ENCODE measurements around the gene CD276. TPM values are rescaled to one million over a fixed set of nuclear protein-coding genes. Genes with fewer than 3 reads are reported as not detected.

Gene CD276
- 77.8 and 202 TPM in 2 replicates for total RNA-seq
- 135 TPM for polyA plus RNA-seq (2012)

GRCh38 chr15:73683777-73684580 lies at the start of gene CD276:
CD276 (plus strand) TSS chr15:73684383; CDS start chr15:73699640, 15,257 bp downstream.
- DNase-seq (ENCODE audit: low read depth): peak; percentile 96

DNA sequence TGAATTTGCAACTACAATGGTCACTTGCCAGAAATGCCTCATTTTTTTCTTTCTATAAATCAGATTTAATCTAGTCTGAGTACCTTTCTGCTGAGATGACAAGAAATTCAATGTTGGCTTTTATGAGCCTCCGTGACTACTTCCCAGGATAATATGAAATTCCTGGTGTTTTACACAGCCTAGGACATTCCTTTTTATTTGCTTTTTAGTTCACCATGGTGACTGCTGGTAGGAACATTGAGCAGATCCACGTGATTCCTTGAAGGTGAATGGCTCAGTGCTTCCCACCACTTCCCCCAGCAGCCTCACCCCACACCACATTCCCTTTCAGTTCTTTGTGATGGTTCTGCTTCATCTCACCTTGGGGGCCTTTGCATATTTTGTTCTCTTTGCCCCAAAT lies 46.7 kb upstream of the CD276 start:
- DNase-seq (ENCODE audit: low read depth): no peak

- peak; percentile 67 for DNase-seq (ENCODE audit: low read depth)
Measured at GRCh38 chr15:73639464-73639863, 44.7 kb upstream of the CD276 start.

- DNase-seq (ENCODE audit: low read depth): no peak
Measured at GRCh38 chr15:73647259-73648013, 36.7 kb upstream of the CD276 start.

- no peak for DNase-seq (ENCODE audit: low read depth)
Measured at GRCh38 chr15:73648014-73648295, 36.2 kb upstream of the CD276 start.

- DNase-seq (ENCODE audit: low read depth): no peak
Measured at GRCh38 chr15:73650416-73651126, 33.6 kb upstream of the CD276 start.

DNA sequence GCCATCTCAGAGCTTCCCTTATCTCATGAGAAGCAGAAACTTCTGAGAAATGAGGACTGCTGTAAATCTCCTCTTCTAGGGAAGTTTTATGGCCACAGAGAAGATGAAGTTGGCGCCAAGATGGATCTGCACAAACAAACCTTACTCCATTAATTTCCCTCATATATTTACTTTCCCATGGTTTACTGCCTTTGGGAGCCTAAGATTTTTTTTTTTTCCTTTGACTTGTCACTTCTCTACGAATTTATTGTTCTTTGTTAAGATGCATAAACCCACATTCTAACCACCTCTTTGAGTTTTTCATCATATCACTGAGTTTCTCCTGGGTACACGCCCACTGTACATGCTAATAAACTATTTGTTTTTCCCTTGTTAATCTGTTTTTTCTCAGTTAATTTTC lies 29.5 kb upstream of the CD276 start:
- DNase-seq (ENCODE audit: low read depth): no peak

- no peak for DNase-seq (ENCODE audit: low read depth)
Measured at GRCh38 chr15:73655724-73656123, 28.5 kb upstream of the CD276 start.

- DNase-seq (ENCODE audit: low read depth): no peak
Measured at GRCh38 chr15:73658645-73659044, 25.5 kb upstream of the CD276 start.

- DNase-seq (ENCODE audit: low read depth): no peak
Measured at GRCh38 chr15:73660455-73660854, 23.7 kb upstream of the CD276 start.

DNA sequence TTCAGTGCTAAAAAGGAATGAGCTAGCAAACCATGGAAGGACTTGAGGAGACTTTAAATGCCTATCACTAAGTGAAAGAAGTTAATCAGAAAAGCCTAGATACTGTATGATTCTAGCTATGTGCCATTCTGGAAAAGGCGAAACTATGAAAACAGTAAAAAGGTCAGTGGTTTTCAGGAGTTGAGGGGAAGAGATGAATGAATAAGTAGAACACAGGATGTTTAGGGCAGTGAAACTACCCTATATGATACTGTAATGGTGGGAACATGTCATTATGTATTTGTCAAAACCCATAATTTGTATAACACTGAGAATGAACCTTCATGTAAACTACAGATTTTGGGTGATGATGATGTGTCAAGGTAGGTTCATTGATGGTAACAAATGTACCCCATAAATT lies 9.6 kb upstream of the CD276 start:
- DNase-seq (ENCODE audit: low read depth): no peak

DNA sequence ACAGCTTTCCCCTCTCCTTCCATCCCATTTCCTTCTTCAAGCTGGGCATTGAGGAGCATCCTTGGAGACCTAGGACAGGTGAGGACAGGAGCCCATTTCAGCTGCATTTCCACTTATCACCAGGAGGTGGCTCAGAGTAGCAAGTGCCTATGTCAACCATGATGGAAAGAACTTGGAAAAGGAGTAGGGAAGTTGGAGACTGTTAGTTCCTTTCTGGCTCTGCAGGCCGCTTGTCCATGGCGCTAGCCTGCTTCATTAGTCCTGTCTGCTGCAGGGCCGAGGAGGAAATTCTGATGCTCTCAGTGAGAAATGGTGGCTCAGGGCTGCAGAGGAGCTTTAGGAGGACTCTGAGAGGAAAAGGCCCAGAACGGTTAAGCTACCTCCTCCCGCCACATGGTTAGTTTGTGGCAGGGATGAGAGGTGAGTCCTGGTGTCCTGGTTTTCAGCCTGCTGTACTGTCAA lies 7.0 kb upstream of the CD276 start:
- peak; percentile 65 for DNase-seq (ENCODE audit: low read depth)

GRCh38 chr15:73677733-73678132 lies 6.5 kb upstream of the CD276 start:
- no peak for DNase-seq (ENCODE audit: low read depth)

DNA sequence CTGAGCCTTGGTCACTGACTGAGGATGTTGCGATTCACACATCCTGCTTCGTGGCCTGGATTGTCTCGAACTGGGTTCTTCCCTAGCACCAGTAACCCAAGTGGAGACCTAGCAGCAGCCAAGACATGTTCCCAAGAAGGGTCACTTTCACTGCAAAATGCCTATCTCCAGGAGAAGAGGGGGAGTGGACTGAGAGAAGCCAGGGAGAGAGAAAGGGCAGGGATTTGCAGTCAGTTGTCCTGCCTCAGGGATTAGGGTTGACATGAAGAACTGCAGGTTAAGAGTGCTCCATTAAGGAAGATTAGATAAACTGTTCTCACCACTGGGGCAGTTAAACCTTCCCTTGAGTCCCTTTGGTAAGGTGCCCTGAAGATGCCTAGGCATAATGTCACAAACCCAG lies 5.7 kb upstream of the CD276 start:
- DNase-seq (ENCODE audit: low read depth): no peak

DNA sequence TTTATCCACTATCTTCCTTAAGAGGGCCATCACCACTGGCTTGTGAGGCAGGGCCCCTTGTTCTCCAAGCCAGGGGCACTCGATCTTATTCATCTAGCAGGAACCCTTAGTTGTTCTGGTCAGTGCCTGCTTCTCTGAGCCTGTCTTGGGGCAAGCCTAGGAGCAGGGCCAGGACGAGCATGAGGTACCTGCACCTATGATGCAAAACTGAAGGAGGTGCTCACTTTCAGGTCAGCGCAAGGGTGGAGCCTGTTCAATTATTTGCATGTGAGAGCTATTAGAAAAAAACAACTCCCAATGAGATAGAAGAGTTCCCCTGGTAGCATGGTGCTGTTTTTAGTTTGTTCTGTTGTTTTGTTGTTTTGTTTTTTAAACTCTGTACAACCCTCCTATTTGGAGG lies 5.0 kb upstream of the CD276 start:
- DNase-seq (ENCODE audit: low read depth): no peak

DNA sequence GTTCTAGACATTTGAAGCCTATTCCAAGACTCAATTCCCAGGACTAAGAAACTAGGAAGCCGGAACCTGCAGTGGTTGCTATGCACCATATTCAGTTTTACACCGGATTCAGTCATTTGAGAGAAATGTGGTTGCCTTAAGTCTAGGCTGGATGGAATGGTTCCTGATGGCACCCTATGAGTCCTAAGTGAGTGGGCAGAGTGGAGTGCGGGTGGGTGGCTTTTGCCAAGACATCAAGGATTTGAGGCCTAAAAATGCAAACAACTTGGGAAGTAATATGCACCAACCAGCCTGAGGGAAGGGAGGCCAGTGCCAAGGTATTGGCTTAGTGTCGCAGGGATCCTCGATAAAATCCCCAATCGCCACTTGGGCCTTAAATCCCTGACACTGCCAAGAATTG lies 4.2 kb upstream of the CD276 start:
- DNase-seq (ENCODE audit: low read depth): no peak

DNA sequence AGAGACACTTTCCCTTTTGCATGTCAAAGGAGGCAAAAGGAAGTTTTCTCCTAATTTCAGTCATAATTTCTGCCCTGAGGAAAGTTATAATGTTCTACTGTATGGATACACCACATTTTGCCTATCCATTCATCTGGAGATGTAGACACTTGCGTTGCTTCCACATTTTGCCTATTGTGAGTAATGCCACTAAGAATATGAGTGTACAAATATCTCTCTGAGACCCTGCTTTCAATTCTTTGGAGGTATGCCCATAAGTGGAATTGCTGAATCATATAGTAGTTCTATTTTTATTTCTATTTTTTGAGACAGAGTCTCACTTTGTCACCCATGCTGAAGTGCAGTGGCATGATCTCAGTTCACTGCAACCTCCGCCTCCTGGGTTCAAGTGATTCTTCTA lies 3.6 kb upstream of the CD276 start:
- DNase-seq (ENCODE audit: low read depth): no peak

DNA sequence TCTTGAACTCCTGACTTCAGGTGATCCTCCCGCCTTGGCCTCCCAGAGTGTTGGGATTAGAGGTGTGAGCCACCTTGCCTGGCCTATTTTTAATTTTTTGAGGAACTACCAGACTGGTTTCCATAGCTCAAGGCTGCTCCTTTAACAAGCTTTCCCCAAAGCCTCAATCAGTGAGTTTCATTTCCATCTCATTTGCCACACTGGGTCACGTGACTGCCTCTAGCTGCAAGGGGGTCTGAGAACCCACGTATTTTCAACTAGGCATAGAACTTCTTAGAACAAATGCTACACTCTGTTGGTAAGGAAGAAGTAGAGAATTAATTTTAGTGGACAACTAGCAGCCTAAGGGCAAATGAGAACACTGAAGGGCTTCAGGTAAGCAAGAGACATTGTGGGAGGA lies 3.1 kb upstream of the CD276 start:
- no peak for DNase-seq (ENCODE audit: low read depth)

DNA sequence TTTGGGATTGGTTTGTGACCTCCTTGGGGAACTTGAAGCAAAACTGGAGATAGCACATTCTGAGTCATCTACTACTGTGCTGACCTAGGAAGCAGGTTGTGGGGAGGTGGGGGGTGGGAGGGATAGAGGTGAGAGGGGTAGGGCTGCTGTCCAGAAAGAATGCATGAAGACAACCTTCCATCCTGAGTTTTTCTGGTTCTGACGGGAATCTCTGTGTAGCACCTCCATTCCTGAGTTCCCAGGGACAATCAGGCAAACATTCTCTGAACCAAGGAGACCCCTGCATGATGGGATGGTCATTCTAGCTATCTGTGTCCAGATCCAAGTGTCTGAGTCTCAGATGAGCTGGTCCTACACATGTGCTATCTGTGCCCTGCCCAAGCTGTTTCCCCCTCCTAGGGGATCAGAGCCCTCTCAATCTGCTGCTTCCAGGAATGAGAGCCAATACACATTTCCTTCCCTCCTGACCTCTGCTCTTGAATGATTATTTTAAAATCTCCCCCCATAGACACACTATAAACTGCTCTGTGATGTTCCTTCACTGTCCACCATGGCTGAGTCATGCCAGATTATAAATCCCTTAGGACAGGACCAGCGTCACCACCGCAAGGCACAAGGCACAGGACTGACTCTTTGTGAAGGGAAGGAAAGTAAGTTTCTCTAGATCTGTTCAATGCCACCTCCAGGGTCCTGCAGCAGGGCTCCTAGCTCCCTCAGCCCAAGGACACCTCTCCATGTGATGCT lies 2.2 kb upstream of the CD276 start:
- DNase-seq (ENCODE audit: low read depth): no peak

DNA sequence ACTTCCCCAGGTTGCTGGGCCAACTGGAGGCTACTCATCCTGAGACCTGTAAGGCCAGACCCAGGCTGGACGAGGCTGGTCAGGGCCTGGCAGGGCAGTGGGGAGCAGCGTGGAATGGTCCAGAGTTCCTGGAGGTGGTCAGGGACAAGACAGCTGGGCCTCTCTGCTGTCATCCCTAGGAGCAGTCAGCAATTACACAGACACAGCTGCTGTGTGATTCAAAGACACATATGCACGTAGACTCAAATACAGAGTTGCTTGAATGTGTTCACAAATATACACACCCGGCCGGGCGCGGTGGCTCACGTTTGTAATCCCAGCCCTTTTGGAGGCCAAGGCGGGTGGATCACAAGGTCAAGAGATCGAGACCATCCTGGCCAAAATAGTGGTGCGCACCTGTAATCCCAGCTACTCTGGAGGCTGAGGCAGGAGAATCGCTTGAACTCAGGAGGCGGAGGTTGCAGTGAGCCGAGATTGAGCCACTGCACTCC lies 1.5 kb upstream of the CD276 start:
- DNase-seq (ENCODE audit: low read depth): peak; percentile 88

- no peak for DNase-seq (ENCODE audit: low read depth)
Measured at GRCh38 chr15:73683257-73683776, 866 bp upstream of the CD276 start.

Measured in myocyte (in vitro differentiated cells).